ENCODE data around the gene SUCLA2.

SUCLA2 gene

GRCh38 chr13:48014359-48014758 is 13.3 kb upstream of the SUCLA2 start:
- no peak overlapping the region for H3K27ac ChIP-seq (ENCODE audit: low read depth, low read length, poor library complexity, severe bottlenecking)
- H3K27me3 ChIP-seq (ENCODE audit: insufficient read depth, low read length): no peaks in the 10 kb centered on the region
- no peak overlapping the region for H3K4me2 ChIP-seq (ENCODE audit: low read length)
- H3K79me2 ChIP-seq (ENCODE audit: insufficient read depth, low read length): no peaks in the 10 kb centered on the region
- no peaks in the 10 kb centered on the region; the same call in 1 of the 2 replicates for H3K36me3 ChIP-seq (ENCODE audit: insufficient read depth, low read length)
- no peaks in the 10 kb centered on the region for H4K20me1 ChIP-seq (ENCODE audit: insufficient read depth, low read length)
- no peak overlapping the region for H3K9ac ChIP-seq (ENCODE audit: low read length)
- TF ChIP-seq, protein P1, sequence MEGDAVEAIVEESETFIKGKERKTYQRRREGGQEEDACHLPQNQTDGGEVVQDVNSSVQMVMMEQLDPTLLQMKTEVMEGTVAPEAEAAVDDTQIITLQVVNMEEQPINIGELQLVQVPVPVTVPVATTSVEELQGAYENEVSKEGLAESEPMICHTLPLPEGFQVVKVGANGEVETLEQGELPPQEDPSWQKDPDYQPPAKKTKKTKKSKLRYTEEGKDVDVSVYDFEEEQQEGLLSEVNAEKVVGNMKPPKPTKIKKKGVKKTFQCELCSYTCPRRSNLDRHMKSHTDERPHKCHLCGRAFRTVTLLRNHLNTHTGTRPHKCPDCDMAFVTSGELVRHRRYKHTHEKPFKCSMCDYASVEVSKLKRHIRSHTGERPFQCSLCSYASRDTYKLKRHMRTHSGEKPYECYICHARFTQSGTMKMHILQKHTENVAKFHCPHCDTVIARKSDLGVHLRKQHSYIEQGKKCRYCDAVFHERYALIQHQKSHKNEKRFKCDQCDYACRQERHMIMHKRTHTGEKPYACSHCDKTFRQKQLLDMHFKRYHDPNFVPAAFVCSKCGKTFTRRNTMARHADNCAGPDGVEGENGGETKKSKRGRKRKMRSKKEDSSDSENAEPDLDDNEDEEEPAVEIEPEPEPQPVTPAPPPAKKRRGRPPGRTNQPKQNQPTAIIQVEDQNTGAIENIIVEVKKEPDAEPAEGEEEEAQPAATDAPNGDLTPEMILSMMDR (IDR thresholded peaks at IDR 0.05; ENCODE audit: low read length): no peak
- no peak for TF ChIP-seq EZH2 (IDR thresholded peaks at IDR 0.05; ENCODE audit: borderline replicate concordance, low read length)
- no peaks in the 10 kb centered on the region for H3F3A ChIP-seq (ENCODE audit: insufficient read depth, low read length)
- H3K9me2 ChIP-seq (ENCODE audit: low read depth, low read length): no peaks in the 10 kb centered on the region
- no peak overlapping the region for H3K4me3 ChIP-seq (ENCODE audit: low read depth, low read length, poor library complexity, severe bottlenecking)
- H3K4me1 ChIP-seq (ENCODE audit: insufficient read depth, low read length, severe bottlenecking): no peaks in the 10 kb centered on the region
- no peak overlapping the region for H2AFZ ChIP-seq (ENCODE audit: low read length)
- H3K9me3 ChIP-seq (ENCODE audit: low read length): no peaks in the 10 kb centered on the region

DNA sequence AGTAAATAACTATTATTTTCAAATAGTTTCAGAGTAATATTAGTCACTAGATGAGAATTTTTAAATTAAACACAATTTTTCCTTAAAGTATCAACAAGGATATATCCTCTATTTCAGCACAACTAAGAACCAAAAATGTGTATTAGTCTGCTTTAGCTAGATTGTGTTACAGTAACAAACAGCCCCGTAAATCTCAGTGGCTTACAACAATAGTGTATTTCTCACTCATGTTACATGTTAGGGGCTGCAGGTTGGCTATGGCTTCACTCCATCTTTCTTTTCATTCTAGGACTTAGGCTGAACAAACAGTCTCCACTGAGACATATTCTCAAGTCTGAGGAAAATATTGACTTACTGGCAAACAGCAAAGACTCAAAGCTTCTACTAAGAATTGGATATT is 11.6 kb upstream of the SUCLA2 start:
- Histone ChIP-seq H3K9me2 (ENCODE audit: low read depth, low read length) (no peaks in the 10 kb centered on the region), H4K20me1 (ENCODE audit: insufficient read depth, low read length) (no peaks in the 10 kb centered on the region), H3K4me1 (ENCODE audit: insufficient read depth, low read length, severe bottlenecking) (no peaks in the 10 kb centered on the region), H3K9me3 (ENCODE audit: low read length) (no peaks in the 10 kb centered on the region), H3K36me3 (ENCODE audit: insufficient read depth, low read length) (no peaks in the 10 kb centered on the region; the same call in 1 of the 2 replicates), H3F3A (ENCODE audit: insufficient read depth, low read length) (no peaks in the 10 kb centered on the region), H2AFZ (ENCODE audit: low read length) (no peak overlapping the region), H3K27ac (ENCODE audit: low read depth, low read length, poor library complexity, severe bottlenecking) (no peak overlapping the region), H3K27me3 (ENCODE audit: insufficient read depth, low read length) (no peaks in the 10 kb centered on the region), H3K4me2 (ENCODE audit: low read length) (no peak overlapping the region), H3K9ac (ENCODE audit: low read length) (no peak overlapping the region), H3K79me2 (ENCODE audit: insufficient read depth, low read length) (no peaks in the 10 kb centered on the region), H3K4me3 (ENCODE audit: low read depth, low read length, poor library complexity, severe bottlenecking) (no peak overlapping the region)
- no peak for TF ChIP-seq EZH2 (IDR thresholded peaks at IDR 0.05; ENCODE audit: borderline replicate concordance, low read length)
- TF ChIP-seq, protein P1 (IDR thresholded peaks at IDR 0.05; ENCODE audit: low read length): no peak

DNA sequence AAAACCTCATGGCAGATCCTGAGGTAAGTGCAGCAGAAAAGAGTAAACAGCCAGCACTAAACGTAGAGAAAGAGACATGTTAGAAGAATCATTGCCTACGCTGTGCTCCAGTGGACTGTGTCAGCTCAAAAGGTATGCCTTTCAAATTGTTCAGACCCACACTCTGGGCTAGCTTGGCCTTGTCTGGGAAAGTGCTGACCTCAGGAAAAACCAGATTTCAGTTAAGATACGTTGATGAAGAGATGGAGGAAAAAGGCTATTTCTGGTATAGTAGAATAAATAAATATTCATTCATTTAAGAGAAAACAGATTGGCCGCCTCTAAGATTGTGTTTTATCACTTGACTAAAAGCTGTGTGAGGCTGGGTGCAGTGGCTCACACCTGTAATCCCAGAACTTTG is 9.6 kb upstream of the SUCLA2 start:
- H3K79me2 ChIP-seq (ENCODE audit: insufficient read depth, low read length): no peaks in the 10 kb centered on the region
- no peaks in the 10 kb centered on the region; the same call in 1 of the 2 replicates for H3K36me3 ChIP-seq (ENCODE audit: insufficient read depth, low read length)
- H3K27me3 ChIP-seq (ENCODE audit: insufficient read depth, low read length): no peaks in the 10 kb centered on the region
- TF ChIP-seq, protein P1 (IDR thresholded peaks at IDR 0.05; ENCODE audit: low read length): no peak
- TF ChIP-seq EZH2 (IDR thresholded peaks at IDR 0.05; ENCODE audit: borderline replicate concordance, low read length): no peak
- no peak overlapping the region for H3K9ac ChIP-seq (ENCODE audit: low read length)
- H3K9me2 ChIP-seq (ENCODE audit: low read depth, low read length): no peaks in the 10 kb centered on the region
- no peaks in the 10 kb centered on the region for H4K20me1 ChIP-seq (ENCODE audit: insufficient read depth, low read length)
- H3K4me1 ChIP-seq (ENCODE audit: insufficient read depth, low read length, severe bottlenecking): no peaks in the 10 kb centered on the region
- no peak overlapping the region for H3K4me2 ChIP-seq (ENCODE audit: low read length)
- no peak overlapping the region for H3K4me3 ChIP-seq (ENCODE audit: low read depth, low read length, poor library complexity, severe bottlenecking)
- no peak overlapping the region for H3K27ac ChIP-seq (ENCODE audit: low read depth, low read length, poor library complexity, severe bottlenecking)
- H2AFZ ChIP-seq (ENCODE audit: low read length): no peak overlapping the region
- H3F3A ChIP-seq (ENCODE audit: insufficient read depth, low read length): no peaks in the 10 kb centered on the region
- no peaks in the 10 kb centered on the region for H3K9me3 ChIP-seq (ENCODE audit: low read length)

Measured in OCI-LY1 (cell line).